MG63 (cell line): ENCODE data around the gene ANK3. TPM values are rescaled to one million over a fixed set of nuclear protein-coding genes. Genes with fewer than 3 reads are reported as not detected.

Source experiments
- DNase-seq: peaks from one replicate; pipeline ENCODE4 v3.0.0-alpha.2; 2020
- H3K27me3 ChIP-seq: fragments of 250-450 bp; sonication (Bioruptor Pico); 2 replicates; pipeline ENCODE4 v1.5.1; 2020; ENCODE audit warnings: mild to moderate bottlenecking, moderate library complexity
- H3K36me3 ChIP-seq: fragments of 250-450 bp; sonication (Bioruptor Pico); 2 replicates; pipeline ENCODE4 v1.5.1; 2020; ENCODE audit warnings: mild to moderate bottlenecking, moderate library complexity
- H3K4me3 ChIP-seq: fragments of 250-450 bp; sonication (Bioruptor Pico); 2 replicates; pipeline ENCODE4 v1.5.1; 2020; ENCODE audit warnings: mild to moderate bottlenecking, moderate library complexity
- H3K9me3 ChIP-seq: fragments of 250-450 bp; sonication (Bioruptor Pico); 2 replicates; pipeline ENCODE4 v1.5.1; 2020; ENCODE audit warnings: mild to moderate bottlenecking, moderate library complexity
- total RNA-seq: library from RNA; depleted of rRNA; stranded (reverse); fragments of >200 nt; shearing (Covaris generic); gene quantifications from 2 replicates; pipeline ENCODE4 v1.2.3, GENCODE V29; 2014; ENCODE audit warnings: low replicate concordance

ANK3 gene
- total RNA-seq, 1 experiment from 2014 or later: 1.7 TPM

GRCh38 chr10:59991117-59991516, 398.6 kb downstream of the ANK3 start:
- H3K36me3 ChIP-seq: no peaks in the 10 kb centered on the region
- DNase-seq: no peak
- H3K9me3 ChIP-seq: no peaks in the 10 kb centered on the region
- no peaks in the 10 kb centered on the region for H3K27me3 ChIP-seq
- H3K4me3 ChIP-seq: no peak overlapping the region

- H3K4me3 ChIP-seq: no peak overlapping the region
- no peaks in the 10 kb centered on the region for H3K36me3 ChIP-seq
- no peaks in the 10 kb centered on the region for H3K9me3 ChIP-seq
- DNase-seq: no peak
- H3K27me3 ChIP-seq: no peaks in the 10 kb centered on the region
Observed at GRCh38 chr10:59985639-59986038, 404.0 kb downstream of the ANK3 start.

GRCh38 chr10:59984415-59984814, 405.3 kb downstream of the ANK3 start:
- Histone ChIP-seq H3K4me3 (no peak overlapping the region), H3K27me3 (no peaks in the 10 kb centered on the region), H3K9me3 (no peaks in the 10 kb centered on the region), H3K36me3 (no peaks in the 10 kb centered on the region)
- no peak for DNase-seq

GRCh38 chr10:59980356-59980755, 409.3 kb downstream of the ANK3 start:
- H3K4me3 ChIP-seq: no peak overlapping the region
- no peak for DNase-seq
- H3K9me3 ChIP-seq: peaks cover 6% of the 10 kb centered on the region
- no peaks in the 10 kb centered on the region for H3K36me3 ChIP-seq
- H3K27me3 ChIP-seq: no peaks in the 10 kb centered on the region

- no peak for DNase-seq
- Histone ChIP-seq H3K27me3 (no peaks in the 10 kb centered on the region), H3K4me3 (no peak overlapping the region), H3K36me3 (no peaks in the 10 kb centered on the region), H3K9me3 (peaks cover 6% of the 10 kb centered on the region)
Observed at GRCh38 chr10:59977486-59977885, 412.2 kb downstream of the ANK3 start.

GRCh38 chr10:59976909-59977308, 412.8 kb downstream of the ANK3 start:
- Histone ChIP-seq H3K9me3 (peaks cover 6% of the 10 kb centered on the region), H3K36me3 (no peaks in the 10 kb centered on the region), H3K4me3 (no peak overlapping the region), H3K27me3 (no peaks in the 10 kb centered on the region)
- no peak for DNase-seq
